GM12801 (cell line): ENCODE results near the gene PLEKHN1.

Source experiments
- CTCF ChIP-seq: IDR thresholded peaks from one replicate; pipeline ENCODE4 v1.5.1; 2011; ENCODE audit warnings: control low read depth; ENCODE audit not compliant: insufficient read length; ENCODE audit errors: extremely low read depth

Gene PLEKHN1

GRCh38 chr1:1006305-1007159 lies 40.2 kb downstream of the PLEKHN1 start:
- TF ChIP-seq CTCF = no peak

DNA sequence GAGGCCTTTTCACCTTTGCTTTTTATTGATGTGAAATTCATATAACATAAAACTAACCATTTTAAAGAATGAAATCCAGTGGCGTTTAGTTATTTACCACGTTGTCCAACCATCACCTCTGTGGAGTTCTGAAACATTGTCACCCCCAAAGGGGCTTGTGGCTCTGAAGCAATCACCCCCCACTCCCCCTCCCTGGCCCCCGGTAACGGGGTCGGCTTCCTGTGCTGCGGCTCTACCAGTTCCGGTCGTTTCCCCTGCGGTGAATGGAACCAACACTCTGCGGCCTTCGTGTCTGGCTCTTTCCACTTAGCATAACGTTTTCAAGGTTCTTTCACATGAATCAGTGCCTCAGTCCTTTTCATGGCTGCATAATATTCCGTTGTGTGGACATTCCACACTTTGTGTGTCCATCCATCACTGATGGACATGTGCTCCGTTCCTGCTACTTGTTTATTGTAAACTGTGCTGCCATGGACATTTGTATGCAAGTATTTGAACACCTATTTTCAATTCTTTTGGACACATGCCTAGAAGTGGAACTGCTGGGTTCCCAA lies 45.2 kb downstream of the PLEKHN1 start:
- TF ChIP-seq CTCF = no peak

DNA sequence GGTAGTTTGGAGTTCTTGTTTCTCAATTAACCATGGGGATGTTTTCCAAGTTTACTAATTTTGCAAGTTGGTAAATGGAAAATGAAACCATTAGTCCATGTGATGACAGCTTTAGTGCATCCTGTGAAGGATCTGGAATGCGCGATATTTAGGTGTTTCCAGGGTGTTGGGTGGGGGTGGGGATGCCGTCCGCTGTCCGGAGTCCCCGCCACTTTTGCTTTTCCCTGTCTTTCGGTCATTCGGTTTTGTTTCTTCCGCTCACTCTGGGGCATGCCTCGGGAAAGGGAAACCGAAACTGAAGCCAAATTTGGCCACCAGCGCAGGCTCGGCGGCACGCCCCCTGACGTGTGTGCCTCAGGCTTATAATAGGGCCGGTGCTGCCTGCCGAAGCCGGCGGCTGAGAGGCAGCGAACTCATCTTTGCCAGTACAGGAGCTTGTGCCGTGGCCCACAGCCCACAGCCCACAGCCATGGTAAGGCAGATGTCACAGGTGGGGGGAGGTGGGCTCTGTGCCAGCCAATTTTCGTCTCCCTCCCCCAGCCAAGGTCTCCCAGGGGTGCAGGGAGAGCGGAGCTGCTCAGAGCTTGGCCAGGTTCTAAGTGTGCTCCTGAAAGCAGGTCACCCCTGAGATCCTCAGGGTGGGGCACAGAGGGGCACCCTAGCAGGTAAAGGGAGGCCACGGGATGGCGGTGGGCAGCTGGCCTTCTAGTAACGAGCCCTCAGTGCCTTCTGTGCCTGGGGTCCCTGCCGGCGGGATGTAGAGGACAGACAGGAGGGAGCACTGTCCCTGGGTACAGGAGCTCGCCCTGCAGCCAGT lies 47.0 kb downstream of the PLEKHN1 start, which contains the start of gene ISG15:
Gene ISG15 (plus strand): TSS at position 393 of the 817 bp plus-strand sequence. CDS start 77 bp downstream, at position 470.
- no peak for TF ChIP-seq CTCF

GRCh38 chr1:1013922-1014648 lies 47.8 kb downstream of the PLEKHN1 start:
- TF ChIP-seq CTCF = no peak

GRCh38 chr1:1014799-1015681 lies 48.8 kb downstream of the PLEKHN1 start:
- no peak for TF ChIP-seq CTCF

DNA sequence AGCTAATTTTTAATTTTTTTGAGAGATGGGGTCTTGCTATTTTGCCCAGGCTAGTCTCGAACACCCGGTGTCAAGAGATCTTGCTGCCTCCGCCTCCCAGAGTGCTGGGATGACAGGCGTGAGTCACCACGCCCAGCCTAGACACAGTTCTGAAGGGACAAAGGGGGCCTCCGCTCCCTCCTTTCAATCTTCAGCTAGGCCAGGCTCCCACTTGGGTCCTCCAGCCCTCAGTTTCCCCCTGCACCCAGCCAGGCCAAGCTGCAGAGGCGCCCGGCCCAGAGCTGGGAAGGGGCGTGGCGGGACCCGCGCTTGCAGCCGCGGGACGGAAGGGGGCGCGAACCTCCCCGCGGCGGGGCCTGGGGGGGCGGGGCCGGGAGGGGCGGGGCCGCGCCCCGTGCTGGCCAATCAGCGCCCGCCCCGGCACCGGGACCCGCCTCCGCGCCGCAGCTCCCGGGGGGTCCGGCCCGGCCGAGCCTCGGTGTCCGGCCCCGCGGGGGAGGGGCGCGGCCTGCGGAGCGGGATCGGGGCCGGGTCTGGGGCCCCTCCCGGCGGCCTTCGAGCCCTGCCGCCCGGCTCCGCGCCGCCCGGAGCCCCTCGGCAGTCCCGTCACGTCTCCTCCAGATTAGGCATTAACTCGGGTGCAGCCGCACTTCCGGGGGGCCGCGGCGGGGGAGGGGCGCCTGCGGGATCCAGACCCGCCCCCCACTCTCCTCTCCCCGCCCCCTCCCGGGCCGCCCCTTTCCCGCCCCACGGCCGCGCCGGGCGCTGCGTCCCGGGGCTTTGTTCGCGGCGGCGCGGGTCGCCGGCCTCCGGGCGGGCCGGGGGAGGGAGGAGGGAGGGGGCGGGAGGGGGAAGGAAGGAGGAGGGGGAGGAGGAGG lies 53.1 kb downstream of the PLEKHN1 start:
- no peak for TF ChIP-seq CTCF
